OCI-LY1 (cell line): ENCODE results near the gene ESYT1.

Experiments used
- CTCF ChIP-seq: fragments of 200-600 bp; sonication (generic), shearing (Covaris generic); IDR thresholded peaks from 2 replicates; pipeline ENCODE4 v1.5.1; 2017; ENCODE audit warnings: mild to moderate bottlenecking, antibody characterized with exemption, low read length, moderate library complexity, mixed read lengths
- EZH2 ChIP-seq: fragments of 200-600 bp; sonication (generic), shearing (Covaris generic); IDR thresholded peaks from 2 replicates; pipeline ENCODE4 v1.8.0; 2017; ENCODE audit warnings: borderline replicate concordance, mixed run types, mild to moderate bottlenecking, antibody characterized with exemption, low read length, moderate library complexity, mixed read lengths

- TF ChIP-seq CTCF = peak; percentile 37
- no peak for TF ChIP-seq EZH2
These were observed 47.4 kb upstream of the ESYT1 start for GRCh38 chr12:56080556-56081138.
